NCI-H1417 treated with DMSO at 0.1 percent for 48 hours (cell line): ENCODE results near the gene TKTL1.

ENCODE experiments used
- DNase-seq: peaks from one replicate; lab custom pipeline; 2025; lab: John Stamatoyannopoulos, UW

TKTL1 gene

DNA sequence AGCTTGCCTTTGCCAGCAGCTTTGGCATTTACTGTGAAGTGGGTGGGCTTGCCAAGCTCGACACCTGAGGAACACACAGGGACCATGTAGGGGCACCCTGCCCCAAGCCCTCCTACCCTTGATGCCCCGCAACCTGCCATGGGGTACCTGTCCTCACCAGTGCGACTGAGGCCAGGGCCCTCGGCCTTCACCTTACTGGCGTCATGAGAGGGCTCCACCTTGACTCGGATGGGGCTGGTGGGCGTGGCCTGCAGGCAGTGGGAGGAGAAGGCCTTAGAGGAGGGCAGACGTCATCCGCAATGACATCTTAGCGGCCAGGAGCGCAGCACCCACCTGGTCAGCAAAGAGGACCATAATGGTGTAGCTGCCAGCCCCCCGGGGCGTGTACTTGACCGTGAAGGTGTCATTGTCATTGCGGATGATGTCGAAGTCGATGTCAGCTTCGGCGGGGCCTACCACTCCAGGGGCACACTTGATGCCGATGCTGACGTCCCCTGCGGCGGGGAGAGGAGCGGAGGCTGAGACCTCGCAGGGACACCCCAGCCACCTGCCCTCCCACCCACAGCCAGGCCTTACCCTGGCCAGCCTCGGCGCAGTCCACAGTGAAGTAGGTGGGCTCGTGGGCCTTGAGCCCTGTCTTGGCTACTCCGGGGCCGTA is 66.6 kb downstream of the TKTL1 start:
- no peak for DNase-seq

DNA sequence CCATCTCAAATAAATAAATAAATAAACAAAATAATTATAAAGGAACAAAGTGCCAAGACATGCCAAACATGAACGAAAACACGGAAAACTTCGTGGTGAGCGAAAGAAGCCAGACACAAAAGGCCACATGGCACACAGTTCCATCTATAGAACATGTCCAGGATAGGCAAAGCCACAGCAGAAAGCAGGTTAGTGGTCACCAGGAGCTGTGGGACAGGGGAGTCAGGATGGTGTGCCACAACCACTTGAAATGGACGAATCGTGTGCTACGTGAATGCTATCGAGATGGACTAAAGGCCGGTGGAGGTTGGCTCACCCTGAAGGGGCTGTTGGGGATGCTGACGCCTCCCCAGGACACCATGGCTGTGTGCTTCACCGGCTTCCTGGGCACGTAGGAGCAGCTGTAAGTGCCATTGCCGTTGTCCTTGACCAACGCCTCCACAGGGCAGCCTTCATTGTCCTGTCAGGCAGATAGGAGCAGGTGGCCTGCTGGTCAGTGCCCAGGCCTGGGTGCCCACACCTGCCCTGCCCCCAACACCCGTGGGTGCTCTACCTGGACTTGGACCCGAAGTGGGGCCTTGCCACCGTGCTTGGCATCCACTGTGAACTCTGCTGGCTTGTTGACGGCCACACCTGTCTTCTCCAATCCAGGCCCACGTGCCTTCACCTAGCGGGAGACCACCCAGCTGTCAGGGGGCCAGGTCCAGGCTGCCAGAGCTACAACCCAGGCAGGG is 68.3 kb downstream of the TKTL1 start:
- DNase-seq, result no peak

DNA sequence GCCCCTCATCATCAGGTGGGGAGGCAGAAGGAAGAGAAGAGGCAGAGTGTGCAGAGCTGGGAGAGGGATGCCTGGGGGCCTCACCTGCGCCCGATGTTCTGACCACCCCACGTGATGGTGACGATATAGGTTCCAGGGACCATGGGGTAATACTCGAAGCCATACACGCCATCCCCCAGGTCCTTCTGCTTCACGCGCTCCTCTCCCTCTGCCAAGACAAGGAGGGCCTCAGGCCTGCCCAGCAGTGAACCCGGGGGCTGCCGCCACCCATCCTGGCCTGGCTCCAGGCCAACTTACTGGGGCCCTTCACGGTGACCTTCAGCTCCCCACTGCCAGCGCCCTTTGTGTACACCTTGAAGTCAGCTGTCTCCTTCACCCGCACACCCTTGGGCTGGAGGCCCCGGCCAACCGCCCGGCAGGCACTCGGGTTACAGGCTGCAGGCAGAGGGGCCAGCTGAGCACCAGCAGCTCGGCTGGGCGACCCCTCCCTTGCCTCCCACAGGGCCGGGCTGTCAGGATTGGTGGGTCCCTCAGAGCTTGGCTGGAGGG is 69.5 kb downstream of the TKTL1 start:
- no peak for DNase-seq

DNA sequence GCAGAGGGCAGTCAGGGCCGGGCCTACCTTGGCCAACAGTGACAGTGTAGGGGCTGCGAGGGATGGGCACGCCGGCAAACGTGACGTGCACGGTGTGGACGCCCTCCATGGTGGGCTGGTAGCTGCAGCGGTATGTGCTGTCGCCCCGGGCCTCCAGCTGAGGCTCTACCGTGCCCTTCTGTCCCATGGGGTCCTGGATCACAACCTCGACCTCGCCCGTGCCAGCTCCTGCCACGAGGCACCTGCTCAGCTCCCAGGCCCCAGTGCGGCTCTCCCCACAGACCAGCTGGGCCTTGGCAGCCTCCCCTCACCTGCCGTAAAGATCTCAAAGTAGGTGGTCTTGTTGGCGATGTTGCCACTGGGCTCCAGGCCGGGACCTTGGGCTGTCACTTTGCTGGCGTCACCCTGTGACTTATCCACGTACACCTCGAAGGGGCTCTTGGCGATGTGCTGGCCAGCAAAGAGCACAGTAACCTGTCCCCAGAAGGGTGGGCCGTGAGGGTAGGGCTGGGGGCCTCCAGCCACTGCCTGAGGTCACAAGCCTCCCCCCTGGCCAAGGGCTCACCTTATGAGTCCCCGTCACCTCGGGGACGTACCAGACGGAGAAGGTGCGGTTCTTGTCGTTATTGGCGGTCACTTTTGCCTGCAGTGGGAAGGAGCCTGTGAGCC is 70.5 kb downstream of the TKTL1 start:
- DNase-seq, result no peak

DNA sequence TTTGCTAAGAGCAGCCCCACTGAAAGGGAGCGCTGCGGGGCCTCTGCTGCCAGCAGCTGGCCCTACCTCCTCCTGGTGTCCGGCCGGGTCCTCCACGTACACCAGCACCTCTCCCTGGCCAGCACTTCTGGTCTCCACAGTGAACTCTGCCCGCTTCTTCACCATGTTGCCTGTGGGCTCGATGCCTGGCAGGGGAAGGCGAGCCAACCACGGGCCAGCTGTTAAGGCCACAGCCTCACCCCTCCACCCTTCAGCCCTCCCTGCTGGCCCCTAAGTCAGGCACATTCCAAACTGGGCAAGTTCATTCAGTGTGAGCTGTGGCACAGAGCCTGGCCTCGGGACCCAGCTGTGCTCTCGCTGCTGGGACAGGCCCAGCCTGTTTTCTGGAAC is 71.1 kb downstream of the TKTL1 start:
- DNase-seq, result no peak

DNA sequence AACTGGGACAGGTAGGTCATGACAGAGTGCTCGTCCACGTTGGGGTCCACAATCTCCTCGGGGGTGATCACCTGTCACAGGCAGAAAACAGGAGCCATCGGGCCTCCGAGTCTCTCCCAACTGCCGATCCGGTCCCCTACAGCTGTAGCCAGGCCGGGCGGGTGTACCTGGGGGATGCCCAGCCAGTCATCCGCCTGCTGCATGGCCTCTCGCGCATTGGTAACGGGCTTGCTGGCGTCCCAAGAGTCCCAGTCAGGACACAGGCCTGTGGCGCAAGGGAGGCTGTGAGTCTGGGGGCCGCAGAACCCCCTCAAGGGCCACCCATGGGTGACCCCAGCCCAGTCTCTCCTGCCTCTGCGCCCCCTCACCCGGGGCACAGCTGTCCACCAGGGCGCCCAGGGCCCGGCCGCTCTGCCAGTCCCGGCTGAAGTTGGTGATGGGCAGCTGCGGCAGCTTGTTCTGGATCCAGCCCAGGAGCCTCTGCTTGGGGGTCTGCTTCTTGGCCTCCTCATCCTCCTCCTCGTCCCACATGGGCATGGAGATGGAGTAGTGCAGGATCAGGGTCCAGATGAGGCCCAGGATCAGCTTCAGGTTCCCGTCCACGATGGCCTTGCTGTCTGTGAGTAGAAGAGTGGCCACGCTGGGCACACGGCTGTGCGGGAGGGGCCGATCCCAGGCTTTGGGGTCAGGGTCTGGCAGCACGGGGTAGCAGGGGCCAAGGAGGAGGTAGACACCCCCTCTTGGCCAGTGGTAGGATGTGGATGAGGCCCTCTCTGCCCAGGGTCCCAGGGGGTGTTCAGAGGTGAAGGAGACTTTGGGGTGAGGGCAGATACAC is 72.1 kb downstream of the TKTL1 start:
- DNase-seq, result no peak

DNA sequence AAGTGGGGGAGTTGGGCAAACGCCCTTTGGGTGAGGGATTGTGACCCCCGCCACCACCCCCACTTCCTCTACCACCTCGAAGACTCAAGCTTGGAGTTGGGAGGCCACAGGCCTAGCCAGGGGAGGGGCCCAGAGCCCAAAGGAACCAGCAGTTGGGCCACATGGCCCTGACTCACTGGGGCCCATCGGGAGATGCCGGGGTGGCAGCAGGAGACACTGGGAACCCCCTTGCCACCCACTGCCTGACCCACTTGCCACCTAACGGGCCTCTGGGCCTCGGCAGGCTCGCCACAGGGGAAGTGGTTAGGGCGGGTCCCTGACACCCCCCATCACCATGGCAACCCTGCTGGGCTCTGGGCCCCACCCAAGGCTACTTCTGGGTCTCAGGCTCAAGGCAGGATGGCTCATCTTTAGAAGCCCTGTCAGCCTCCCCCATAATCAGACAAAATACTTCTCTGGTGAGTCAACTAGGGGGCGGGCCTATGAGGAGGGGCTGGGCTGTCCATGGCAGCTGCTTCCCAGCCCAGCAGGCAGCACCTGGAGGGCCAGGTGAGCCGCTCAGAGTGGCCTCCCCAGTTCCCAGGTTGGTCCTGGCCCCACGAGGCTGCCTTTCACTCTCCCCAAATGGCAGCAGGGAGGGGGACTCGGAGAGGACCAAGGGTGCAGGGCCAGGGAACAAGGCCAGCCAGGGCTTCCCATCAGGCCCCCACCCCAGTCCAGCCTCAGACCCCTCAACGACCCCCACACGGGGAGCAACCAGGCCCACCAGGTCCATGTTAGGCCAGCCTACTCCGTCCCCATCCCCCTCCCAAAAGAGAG is 73.2 kb downstream of the TKTL1 start:
- DNase-seq, result no peak

DNA sequence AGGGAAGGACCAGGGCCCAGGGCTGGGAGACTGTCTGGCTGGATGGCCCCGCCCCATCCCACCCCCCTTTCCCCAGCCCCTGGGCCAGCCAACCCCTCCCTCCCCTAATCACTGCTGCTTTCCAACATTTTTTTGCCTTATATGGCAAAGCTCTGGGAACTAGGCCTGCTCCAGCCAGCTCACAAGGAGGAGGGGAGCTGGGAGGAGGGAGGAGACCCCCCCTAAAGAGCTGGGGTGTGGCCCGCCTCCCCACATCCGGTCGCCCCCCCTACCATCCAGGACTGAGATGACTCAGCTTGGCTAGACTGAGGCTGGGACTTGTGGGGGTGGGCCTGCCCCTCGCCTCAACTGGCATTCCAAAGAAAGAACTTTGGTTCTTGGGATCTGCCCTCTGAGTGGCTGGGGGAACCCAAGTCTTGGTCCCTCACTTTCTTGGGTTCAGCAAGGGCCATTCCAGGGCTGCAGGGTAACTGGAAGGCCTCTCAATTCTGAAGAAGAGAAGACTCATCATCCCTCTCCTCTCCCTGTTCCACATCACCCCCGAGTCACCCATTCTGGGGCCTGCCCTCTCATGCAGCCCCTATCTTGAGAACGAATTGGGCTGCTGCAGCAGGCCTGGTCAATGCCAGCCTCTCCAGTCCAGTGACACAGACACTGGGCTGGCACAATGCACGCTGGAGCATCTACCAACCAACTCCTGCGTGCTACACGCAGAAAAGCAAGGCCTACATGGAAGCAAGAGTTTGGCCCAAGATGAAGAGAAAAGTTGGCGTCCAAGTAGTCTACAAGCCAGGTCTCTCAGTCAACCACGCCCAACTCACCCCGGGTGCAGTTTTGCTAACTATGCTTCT is 74.1 kb downstream of the TKTL1 start:
- no peak for DNase-seq

DNA sequence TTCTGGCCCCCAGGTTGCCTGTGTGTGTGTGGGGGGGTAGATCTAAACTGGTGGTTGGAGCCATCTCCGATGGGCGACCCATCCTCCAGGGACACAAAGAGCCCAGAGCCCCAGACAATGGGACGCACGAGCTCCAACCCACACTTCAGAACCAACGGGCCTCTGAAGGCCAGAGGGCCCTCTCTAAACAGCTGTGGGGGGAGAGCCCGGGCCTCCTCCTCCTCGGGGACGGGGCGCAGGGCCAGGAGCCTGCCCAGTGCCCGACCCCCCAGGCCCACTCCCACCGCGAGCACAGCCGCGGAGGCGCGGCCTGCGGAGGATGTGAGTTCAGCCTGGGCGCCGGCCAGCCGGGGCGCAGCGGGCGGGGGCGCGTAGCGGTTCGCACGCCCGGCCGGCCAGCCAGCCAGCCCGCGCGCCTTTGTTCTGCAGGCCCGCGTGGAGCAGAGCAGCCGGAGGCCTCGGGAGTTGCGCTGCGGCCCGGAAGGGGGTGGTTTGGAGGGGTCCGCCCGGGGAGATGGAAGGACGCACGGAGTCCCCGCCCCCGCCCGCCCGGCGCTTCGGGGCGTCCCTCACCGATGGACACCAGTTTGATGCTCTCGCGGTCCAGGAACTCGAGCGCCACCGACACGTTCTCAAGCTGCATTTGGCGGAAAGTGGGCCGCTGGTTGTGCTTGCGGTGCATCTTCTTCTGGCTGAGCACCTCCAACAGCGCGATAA is 74.9 kb downstream of the TKTL1 start:
- no peak for DNase-seq

DNA sequence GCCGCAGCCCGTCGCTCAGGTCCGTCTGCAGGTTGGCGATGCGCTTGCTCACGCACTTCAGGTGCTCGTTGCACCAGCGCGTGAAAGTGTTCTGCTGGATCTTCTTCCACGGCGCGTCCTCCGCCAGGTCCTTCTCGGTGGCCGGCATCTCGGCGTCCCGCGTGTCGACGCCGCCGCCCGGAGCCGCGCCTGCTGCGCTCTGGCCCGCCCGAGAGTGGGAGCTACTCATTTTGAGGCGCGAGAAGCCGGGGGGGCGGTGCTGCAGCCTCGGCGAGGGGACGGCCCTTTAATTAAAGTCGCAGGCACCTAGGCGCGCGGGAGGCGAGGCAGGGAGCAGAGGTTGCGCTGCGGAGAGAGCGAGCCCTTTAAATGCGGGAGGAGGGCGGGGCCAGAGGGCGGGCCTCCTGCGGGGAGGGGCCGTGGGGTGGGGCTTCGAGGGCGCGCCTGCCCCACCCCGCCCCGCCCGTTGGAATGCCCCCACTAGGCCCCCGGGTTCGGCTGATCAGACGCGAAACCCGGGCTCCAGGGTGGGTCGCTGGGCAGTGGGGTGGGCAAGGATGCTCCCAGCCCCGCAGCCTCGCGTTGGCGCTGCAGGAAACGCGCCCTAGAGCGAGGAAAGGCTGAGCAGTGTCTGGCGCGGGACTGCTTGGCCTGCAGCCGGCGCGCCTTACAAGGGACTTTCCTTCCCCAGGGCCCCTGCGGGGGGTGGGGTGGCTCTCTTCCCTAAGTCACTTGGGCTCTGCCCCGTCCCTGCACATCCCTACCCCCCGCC is 75.6 kb downstream of the TKTL1 start:
- DNase-seq, result peak; percentile 35

DNA sequence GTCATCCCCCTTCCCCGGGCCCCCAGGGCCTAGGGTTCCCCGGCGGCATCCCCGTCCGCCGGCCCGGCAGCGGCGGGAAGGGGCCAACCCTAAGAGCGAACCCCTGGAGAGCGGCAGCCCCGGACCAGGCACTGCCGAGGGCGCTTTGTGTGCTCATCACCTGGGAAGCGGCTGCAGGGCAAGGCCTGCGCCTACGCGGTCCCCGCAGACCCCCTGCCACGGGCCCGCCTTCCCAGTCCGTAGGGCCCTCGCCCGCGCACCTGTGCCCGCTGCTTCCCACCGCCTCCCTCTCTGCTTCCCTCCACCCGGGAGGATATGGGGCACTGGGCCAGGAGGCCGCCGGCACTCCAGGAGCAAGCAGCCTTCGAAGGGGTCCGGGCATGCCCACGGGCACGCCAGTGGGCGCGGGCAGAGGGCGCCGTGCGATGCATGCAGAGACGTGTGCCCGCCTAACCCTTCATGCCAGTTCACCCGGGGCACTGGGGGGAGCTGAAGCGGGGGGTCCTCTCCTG is 76.2 kb downstream of the TKTL1 start:
- DNase-seq, result no peak

DNA sequence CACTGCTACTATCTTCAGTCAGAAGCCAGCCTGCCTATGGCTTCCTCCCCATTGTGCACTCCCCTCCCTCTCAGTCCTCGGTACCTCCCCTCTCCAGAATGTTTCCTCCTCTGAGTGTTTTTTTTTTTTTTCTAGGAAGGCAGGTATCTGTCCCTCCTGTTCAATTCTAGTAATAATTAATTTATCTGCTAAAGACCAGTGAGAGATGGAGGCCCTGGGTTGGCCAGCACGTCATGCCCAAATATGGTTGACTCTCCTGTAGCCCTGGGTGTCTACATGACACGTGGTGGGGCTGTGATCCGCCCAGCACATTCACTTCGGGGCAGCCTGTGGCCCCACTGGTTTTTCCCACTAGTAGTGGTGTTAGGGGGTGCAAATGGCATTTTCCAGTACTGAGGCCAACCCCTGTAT is 77.0 kb downstream of the TKTL1 start:
- no peak for DNase-seq

DNA sequence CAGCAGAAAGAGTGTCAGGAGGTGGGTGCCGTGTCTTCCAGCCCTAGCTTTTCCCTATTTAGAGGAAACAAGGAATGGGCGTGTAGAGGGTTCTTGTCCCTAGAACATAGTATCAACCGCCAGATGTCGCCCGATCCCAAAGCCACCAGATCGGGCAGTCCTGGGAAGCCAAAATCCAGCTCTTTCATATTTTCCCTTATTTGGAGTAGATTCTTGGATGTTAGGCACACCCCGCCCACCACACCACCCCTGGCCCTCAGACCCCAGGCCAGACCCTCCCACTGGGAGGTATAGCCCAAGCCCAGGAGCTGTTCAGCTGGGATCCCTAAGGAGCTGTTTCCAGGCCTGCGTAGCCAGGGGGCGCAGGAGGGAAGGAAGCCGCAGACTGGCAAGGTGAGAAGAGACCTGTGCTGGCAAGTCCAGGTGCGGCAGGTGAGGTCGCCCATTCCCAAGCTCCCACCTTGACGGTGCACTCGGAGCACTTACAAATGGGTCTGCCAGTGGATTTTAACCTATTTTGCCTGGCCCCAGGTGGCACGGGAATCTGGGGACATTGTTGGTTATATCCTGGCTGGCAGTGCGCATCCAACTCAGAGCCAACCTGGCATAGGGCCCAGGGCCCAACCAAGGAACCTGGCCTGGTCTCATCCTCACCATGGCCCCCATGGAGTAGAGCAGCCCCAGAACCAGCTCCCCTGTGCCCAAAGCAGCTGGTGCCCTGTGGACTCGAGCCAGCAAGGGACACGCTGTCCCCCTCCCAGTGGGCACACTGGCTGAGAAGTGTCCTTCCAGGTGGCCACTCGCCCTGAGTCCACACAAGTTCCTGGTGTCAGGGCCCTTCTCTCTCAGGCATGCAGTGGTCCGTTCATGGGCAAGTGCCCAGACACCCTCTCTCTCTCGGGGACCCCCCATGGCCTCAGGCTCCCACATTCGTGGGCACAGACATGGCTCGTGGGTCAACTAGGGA is 78.0 kb downstream of the TKTL1 start:
- DNase-seq, result peak; percentile 5

DNA sequence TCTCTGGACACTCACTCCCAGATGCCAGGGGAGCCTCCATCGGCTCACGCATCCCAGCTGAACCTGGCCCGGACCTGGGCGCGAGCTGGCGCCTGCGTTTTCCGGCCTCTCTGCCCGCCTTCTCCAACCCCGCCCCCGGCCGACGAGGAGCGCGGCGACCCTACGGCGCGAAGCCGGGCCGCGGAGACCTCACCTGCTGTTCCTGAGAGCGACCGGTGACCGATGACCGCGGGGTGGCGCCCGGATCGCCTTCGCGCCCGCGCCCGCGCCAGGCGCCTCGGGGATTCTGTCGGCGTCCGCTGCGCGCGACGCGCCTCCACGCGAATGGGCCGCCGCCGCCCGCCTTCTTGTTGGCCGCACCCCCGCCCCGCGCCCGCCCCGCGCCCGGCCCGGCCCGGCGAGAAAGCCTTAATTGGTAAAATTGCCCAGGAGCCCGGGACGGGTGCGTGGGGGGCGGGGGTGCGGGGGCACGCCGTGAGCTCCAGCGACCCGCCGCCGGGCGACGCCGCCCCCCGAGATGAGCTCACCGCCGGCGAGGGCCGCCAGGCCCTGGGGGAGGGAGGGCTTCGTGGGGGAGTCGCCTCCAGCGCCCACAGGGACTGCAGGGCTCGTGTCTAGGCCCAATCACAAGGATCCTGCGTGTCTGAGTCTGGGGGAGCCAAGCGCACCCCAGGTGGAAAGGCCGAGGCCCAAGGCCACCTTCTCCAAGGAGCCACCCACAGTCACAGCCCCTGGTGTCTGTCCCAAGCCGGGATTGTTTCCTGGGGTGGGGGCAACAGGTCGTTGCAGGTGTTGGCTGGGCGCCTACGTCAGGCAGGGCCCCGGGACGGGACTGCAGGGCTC is 78.9 kb downstream of the TKTL1 start, which contains the start of gene FLNA:
TSS of gene FLNA (minus strand) at position 322 of the 843 bp plus-strand sequence. CDS start 3,389 bp downstream, outside the sequence.
- no peak for DNase-seq

DNA sequence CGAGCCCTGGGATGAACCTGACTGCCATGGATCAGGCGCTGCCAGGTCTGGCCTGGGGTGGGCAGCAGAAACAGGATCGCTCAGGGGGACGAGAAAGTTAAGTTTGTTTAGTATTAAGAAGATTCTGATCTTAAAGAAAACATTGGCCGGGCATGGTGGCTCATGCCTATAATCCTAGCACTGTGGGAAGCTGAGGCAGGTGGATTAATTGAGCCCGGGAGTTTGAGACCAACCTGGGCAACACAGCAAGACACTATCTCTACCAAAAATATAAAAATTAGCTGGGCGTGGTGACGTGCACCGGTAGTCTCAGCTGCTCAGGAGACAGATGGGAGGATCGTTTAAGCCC is 79.5 kb downstream of the TKTL1 start:
- DNase-seq, result no peak

DNA sequence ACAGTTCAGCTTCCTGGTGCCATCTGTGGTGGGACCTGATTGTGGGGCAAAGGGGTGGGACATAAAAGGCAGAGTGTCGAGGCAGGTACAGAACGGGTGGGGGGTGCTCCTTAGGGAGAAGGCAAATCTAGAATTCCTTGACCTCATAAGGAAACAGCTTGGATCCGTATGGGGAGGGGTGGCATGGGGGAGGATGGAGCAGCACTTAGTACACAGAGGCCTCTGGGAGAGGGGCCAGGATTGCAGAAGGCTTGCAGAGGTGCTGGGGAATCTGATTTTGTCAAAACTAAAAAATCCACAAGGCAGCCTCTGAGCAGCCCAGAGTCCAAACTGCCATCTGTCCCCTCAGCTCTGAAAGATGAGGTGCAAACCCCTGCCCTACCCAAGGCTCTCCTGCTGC is 81.2 kb downstream of the TKTL1 start:
- DNase-seq, result no peak
